Prostate gland (tissue), 2 donors: Measurements from ENCODE around the gene PRCD. TPM values are rescaled to one million over a fixed set of nuclear protein-coding genes. Genes with fewer than 3 reads are reported as not detected.
"Not testable (repeated sequence)": the region's sequence is repeated elsewhere in the genome, so short reads cannot be mapped to it uniquely, and the experiment has no call there.

ENCODE experiments used
- DNase-seq: peaks from one replicate; pipeline ENCODE4 v3.0.0-alpha.2; 2019; ENCODE audit warnings: low spot score
- H3K27ac ChIP-seq, 2 donors: fragments of 200-600 bp; sonication (generic); 2 replicates each; pipeline ENCODE4 v1.5.1; 2017 to 2019
- H3K27me3 ChIP-seq: fragments of 200-600 bp; sonication (generic); replicated peaks from 2 replicates; pipeline ENCODE4 v1.5.1; 2019; ENCODE audit not compliant: insufficient read depth
- H3K36me3 ChIP-seq, 2 donors: fragments of 200-600 bp; sonication (generic); 1 replicate in 1 of 2; 2 replicates in 1 of 2; pipeline versions ENCODE4 v1.5.1 to v1.8.1; 2017 to 2019
- H3K4me1 ChIP-seq: fragments of 200-600 bp; sonication (generic); replicated peaks from 2 replicates; pipeline ENCODE4 v1.5.1; 2019
- H3K4me3 ChIP-seq, 2 donors: fragments of 200-600 bp; sonication (generic); 2 replicates each; pipeline ENCODE4 v1.5.1; 2017 to 2019
- H3K9me3 ChIP-seq: fragments of 200-600 bp; sonication (generic); 2 replicates; pipeline ENCODE4 v1.5.1; 2017
- POLR2A ChIP-seq: fragments of 450-650 bp; IDR thresholded peaks from one replicate; pipeline ENCODE4 v1.6.1; 2016; ENCODE audit warnings: antibody characterized with exemption, mild to moderate bottlenecking
- POLR2AphosphoS5 ChIP-seq: sonication (generic); formaldehyde crosslinking; IDR thresholded peaks from one replicate; pipeline ENCODE4 v1.6.1; 2017; ENCODE audit warnings: antibody characterized with exemption
- WGBS: methylation state at CpG from one replicate; pipeline ENCODE4 v1.1.5; 2018; 5-methylcytosine and 5-hydroxymethylcytosine counted together
- intact Hi-C: fragments of 100-400 bp; cut with DNase I; formaldehyde crosslinking; loops from one replicate; pipeline ENCODE4 v1.14.2; 2022
- total RNA-seq, 2 donors: library from RNA; depleted of rRNA; stranded (reverse); fragments of >200 nt; gene quantifications; one replicate each; pipeline ENCODE4 v1.1.0, GENCODE V29; 2016
- TF ChIP-seq, protein P1 (sequence below), 4 experiments: fragments of 200-600 bp in 2 of 4; fragments of 450-650 bp in 2 of 4; sonication (generic) in 2 of 4; IDR thresholded peaks; 1 replicate in 3 of 4; 2 replicates in 1 of 4; pipeline ENCODE4 v1.5.1; 2016 to 2019; ENCODE audit warnings: antibody characterized with exemption in 4 of 4, mild to moderate bottlenecking in 2 of 4, moderate library complexity in 2 of 4

PRCD gene
- total RNA-seq, 2 donors from 2014 or later: 0.36 to 0.85 TPM

- no peak overlapping the region for H3K4me3 ChIP-seq
- H3K27me3 ChIP-seq: no peaks in the 10 kb centered on the region
- no peaks in the 10 kb centered on the region for H3K4me1 ChIP-seq
- 81% methylated on average over 10 of the region's 10 CpGs for WGBS
- TF ChIP-seq POLR2AphosphoS5 (no peak), POLR2A (no peak)
- TF ChIP-seq, protein P1, sequence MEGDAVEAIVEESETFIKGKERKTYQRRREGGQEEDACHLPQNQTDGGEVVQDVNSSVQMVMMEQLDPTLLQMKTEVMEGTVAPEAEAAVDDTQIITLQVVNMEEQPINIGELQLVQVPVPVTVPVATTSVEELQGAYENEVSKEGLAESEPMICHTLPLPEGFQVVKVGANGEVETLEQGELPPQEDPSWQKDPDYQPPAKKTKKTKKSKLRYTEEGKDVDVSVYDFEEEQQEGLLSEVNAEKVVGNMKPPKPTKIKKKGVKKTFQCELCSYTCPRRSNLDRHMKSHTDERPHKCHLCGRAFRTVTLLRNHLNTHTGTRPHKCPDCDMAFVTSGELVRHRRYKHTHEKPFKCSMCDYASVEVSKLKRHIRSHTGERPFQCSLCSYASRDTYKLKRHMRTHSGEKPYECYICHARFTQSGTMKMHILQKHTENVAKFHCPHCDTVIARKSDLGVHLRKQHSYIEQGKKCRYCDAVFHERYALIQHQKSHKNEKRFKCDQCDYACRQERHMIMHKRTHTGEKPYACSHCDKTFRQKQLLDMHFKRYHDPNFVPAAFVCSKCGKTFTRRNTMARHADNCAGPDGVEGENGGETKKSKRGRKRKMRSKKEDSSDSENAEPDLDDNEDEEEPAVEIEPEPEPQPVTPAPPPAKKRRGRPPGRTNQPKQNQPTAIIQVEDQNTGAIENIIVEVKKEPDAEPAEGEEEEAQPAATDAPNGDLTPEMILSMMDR (IDR thresholded peaks at IDR 0.05): no peak
- DNase-seq: no peak
- no peaks in the 10 kb centered on the region for H3K9me3 ChIP-seq
- intact Hi-C loops: no loop called here
- no peaks in the 10 kb centered on the region for H3K36me3 ChIP-seq
- peak overlapping the region in 1 of 2 donors; percentile 19 for H3K27ac ChIP-seq
Observed at GRCh38 chr17:76560036-76560876, 20.4 kb downstream of the PRCD start.

- intact Hi-C loops: no loop called here
- WGBS: 65% methylated on average over 6 of the region's 6 CpGs
Observed at GRCh38 chr17:76560877-76561221, 21.0 kb downstream of the PRCD start.

GRCh38 chr17:76561332-76561731 is 21.5 kb downstream of the PRCD start:
- H3K27me3 ChIP-seq: no peaks in the 10 kb centered on the region
- TF ChIP-seq, protein P1 (IDR thresholded peaks at IDR 0.05): no peak
- TF ChIP-seq POLR2A: no peak
- no peak for TF ChIP-seq POLR2AphosphoS5
- no peaks in the 10 kb centered on the region for H3K36me3 ChIP-seq
- peak overlapping the region in 1 of 2 donors; percentile 19 for H3K27ac ChIP-seq
- intact Hi-C loops: no loop called here
- no peaks in the 10 kb centered on the region for H3K4me1 ChIP-seq
- WGBS: 64% methylated on average over 7 of the region's 7 CpGs
- H3K9me3 ChIP-seq: no peaks in the 10 kb centered on the region
- H3K4me3 ChIP-seq: no peak overlapping the region
- no peak for DNase-seq

More at GRCh38 chr17:76560877-76561221, 21.0 kb downstream of the PRCD start:
- Histone ChIP-seq H3K4me1 (no peaks in the 10 kb centered on the region), H3K4me3 (no peak overlapping the region), H3K27ac (peak overlapping the region in 1 of 2 donors; percentile 19), H3K9me3 (no peaks in the 10 kb centered on the region), H3K27me3 (no peaks in the 10 kb centered on the region), H3K36me3 (no peaks in the 10 kb centered on the region)
- no peak for DNase-seq
- TF ChIP-seq, protein P1 (IDR thresholded peaks at IDR 0.05): no peak
- TF ChIP-seq POLR2A: no peak
- TF ChIP-seq POLR2AphosphoS5: no peak

GRCh38 chr17:76561799-76562268 is 22.0 kb downstream of the PRCD start:
- no peaks in the 10 kb centered on the region for H3K4me1 ChIP-seq
- intact Hi-C loops: no loop called here
- no peaks in the 10 kb centered on the region for H3K27me3 ChIP-seq
- no peaks in the 10 kb centered on the region for H3K36me3 ChIP-seq
- peak overlapping the region in 1 of 2 donors; percentile 37 for H3K27ac ChIP-seq
- H3K9me3 ChIP-seq: no peaks in the 10 kb centered on the region
- DNase-seq: no peak
- no peak for TF ChIP-seq POLR2AphosphoS5
- TF ChIP-seq POLR2A: no peak
- TF ChIP-seq, protein P1 (IDR thresholded peaks at IDR 0.05): no peak
- H3K4me3 ChIP-seq: no peak overlapping the region
- WGBS: 34% methylated on average over 5 of the region's 5 CpGs

DNA sequence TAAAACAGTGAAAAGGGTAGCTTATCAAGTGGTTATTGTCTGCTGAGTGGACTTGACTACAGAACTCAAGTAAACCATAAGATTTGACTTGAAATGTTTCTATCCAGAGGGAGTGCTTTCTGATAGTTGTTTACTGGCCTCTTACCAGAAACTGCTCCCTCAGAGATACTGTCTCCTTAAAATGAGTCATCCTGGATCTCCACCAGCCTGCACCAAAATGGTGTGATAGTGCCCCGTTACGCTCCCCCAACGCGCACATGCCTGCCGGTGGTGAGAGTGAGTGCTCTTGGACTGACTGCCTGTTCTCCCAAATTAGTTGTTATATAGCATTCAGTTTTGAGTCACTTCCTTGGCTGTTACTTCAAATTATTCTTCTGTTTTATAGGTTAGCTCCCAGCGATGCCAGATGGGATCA is 22.9 kb downstream of the PRCD start:
- intact Hi-C loops: no loop called here
- H3K36me3 ChIP-seq: no peaks in the 10 kb centered on the region
- TF ChIP-seq, protein P1 (IDR thresholded peaks at IDR 0.05): no peak
- TF ChIP-seq POLR2AphosphoS5 (no peak), POLR2A (no peak)
- no peaks in the 10 kb centered on the region for H3K27me3 ChIP-seq
- no peak overlapping the region for H3K4me3 ChIP-seq
- DNase-seq: no peak
- no peaks in the 10 kb centered on the region for H3K4me1 ChIP-seq
- 7% methylated on average over 6 of the region's 6 CpGs for WGBS
- peak overlapping the region in 1 of 2 donors; percentile 45 for H3K27ac ChIP-seq
- no peaks in the 10 kb centered on the region for H3K9me3 ChIP-seq

GRCh38 chr17:76563359-76563758 is 23.5 kb downstream of the PRCD start:
- DNase-seq, H3K27me3 ChIP-seq, intact Hi-C loops, H3K27ac ChIP-seq, H3K4me1 ChIP-seq, H3K4me3 ChIP-seq, H3K36me3 ChIP-seq, H3K9me3 ChIP-seq: not testable (repeated sequence)
- WGBS: 60% methylated on average over 2 of the region's 2 CpGs
